Measurements from ENCODE around the gene EPO. TPM values are rescaled to one million over a fixed set of nuclear protein-coding genes. Genes with fewer than 3 reads are reported as not detected.
"Not testable (repeated sequence)": the region's sequence is repeated elsewhere in the genome, so short reads cannot be mapped to it uniquely, and the experiment has no call there.

The EPO gene
- total and polyA plus RNA-seq, 4 donors = 0.10 TPM; not detected in 3

DNA sequence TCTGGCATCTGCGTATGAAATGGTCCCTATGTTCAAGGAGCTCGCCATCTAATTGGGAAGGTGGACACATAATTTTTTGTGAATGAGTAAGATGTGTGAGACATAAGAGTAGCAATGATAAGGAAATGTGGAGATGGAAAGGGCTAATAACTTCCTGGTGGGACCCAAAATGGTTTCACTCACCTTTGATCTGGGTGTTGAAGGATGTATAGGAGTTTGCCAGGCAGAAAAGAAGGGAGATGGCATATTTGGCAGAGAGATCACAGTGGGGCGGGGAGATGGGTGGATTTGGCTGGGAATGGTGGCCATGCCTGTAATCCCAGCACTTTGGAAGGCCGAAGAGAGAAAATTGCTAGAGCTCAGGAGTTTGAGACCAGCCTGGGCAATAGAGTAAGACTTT is 9.8 kb upstream of the EPO start:
- Histone ChIP-seq H3K9ac (ENCODE audit: insufficient read depth in 1 of 2, low read length in 2 of 2) (no peak overlapping the region), H3K9me3 (ENCODE audit: control insufficient read depth in 4 of 4, insufficient read depth in 3 of 4, low read length in 3 of 4) (no peaks in the 10 kb centered on the region), H3K4me3 (no peak overlapping the region), H3K4me1 (ENCODE audit: control insufficient read depth in 5 of 5, insufficient read depth in 5 of 5, low read length in 5 of 5) (peaks cover 3 to 11% (median 6%) of the 10 kb centered on the region in 5 donors), H3K36me3 (ENCODE audit: control insufficient read depth in 4 of 4, insufficient read depth in 4 of 4, low read length in 4 of 4) (peaks cover 0 to 5% (median 3%) of the 10 kb centered on the region in 4 donors), H3K27me3 (ENCODE audit: control insufficient read depth in 3 of 3, insufficient read depth in 3 of 3, low read length in 2 of 3) (no peaks in the 10 kb centered on the region), H3K27ac (ENCODE audit: low read depth in 1 of 2, low read length in 1 of 2) (no peak overlapping the region)
- ATAC-seq (ENCODE audit: insufficient read depth, low FRiP score) (no peak), DNase-seq (no peak)
- WGBS, 2 donors = 75 to 97% methylated on average over 4 of the region's 4 CpGs
- no peak for TF ChIP-seq CTCF (IDR thresholded peaks at IDR 0.05; ENCODE audit: control extremely low read depth, extremely low read depth)

DNA sequence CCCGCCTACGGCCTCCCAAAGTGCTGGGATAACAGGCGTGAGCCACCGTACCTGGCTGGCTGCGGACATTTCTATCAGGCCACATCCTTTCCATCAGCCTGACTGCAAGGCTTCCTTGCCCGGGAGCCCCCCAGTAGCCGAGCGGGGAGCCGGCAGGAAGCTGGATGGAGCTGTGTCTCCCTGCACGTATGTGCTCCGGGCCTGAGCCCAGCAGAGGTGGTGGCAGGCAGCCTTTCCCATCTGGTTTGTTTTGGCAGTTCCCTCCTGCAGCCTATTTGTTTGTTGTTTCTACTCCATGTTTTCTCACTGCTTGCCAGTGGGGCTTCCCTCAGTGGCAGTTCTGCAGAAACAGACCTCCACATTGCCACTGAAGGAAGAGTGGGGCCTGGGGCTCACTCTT is 8.9 kb upstream of the EPO start:
- H3K4me1 ChIP-seq (ENCODE audit: control insufficient read depth in 5 of 5, insufficient read depth in 5 of 5, low read length in 5 of 5) = peaks cover 3 to 11% (median 6%) of the 10 kb centered on the region in 5 donors
- TF ChIP-seq CTCF (IDR thresholded peaks at IDR 0.05; ENCODE audit: control extremely low read depth, extremely low read depth) = no peak
- H3K27me3 ChIP-seq (ENCODE audit: control insufficient read depth in 3 of 3, insufficient read depth in 3 of 3, low read length in 2 of 3) = no peaks in the 10 kb centered on the region
- H3K9ac ChIP-seq (ENCODE audit: insufficient read depth in 1 of 2, low read length in 2 of 2) = no peak overlapping the region
- H3K27ac ChIP-seq (ENCODE audit: low read depth in 1 of 2, low read length in 1 of 2) = no peak overlapping the region
- no peak overlapping the region for H3K4me3 ChIP-seq
- H3K9me3 ChIP-seq (ENCODE audit: control insufficient read depth in 4 of 4, insufficient read depth in 3 of 4, low read length in 3 of 4) = no peaks in the 10 kb centered on the region
- WGBS, 2 donors = 84 to 85% methylated on average over 11 of the region's 11 CpGs
- H3K36me3 ChIP-seq (ENCODE audit: control insufficient read depth in 4 of 4, insufficient read depth in 4 of 4, low read length in 4 of 4) = peaks cover 0 to 5% (median 3%) of the 10 kb centered on the region in 4 donors
- no peak for ATAC-seq (ENCODE audit: insufficient read depth, low FRiP score)
- peak; percentile 67 to 82 (median 71) for DNase-seq

GRCh38 chr7:100714725-100715124 is 5.5 kb upstream of the EPO start:
- Histone ChIP-seq H3K36me3 (ENCODE audit: control insufficient read depth in 4 of 4, insufficient read depth in 4 of 4, low read length in 4 of 4) (no peaks in the 10 kb centered on the region), H3K4me1 (ENCODE audit: control insufficient read depth in 5 of 5, insufficient read depth in 5 of 5, low read length in 5 of 5) (no peaks in the 10 kb centered on the region), H3K27me3 (ENCODE audit: control insufficient read depth in 3 of 3, insufficient read depth in 3 of 3, low read length in 2 of 3) (peaks cover 0 to 7% (median 4%) of the 10 kb centered on the region in 3 donors), H3K9ac (ENCODE audit: insufficient read depth in 1 of 2, low read length in 2 of 2) (no peak overlapping the region), H3K4me3 (no peak overlapping the region), H3K9me3 (ENCODE audit: control insufficient read depth in 4 of 4, insufficient read depth in 3 of 4, low read length in 3 of 4) (peaks cover 0 to 3% (median under 1%) of the 10 kb centered on the region in 4 donors), H3K27ac (ENCODE audit: low read depth in 1 of 2, low read length in 1 of 2) (no peak overlapping the region)
- DNase-seq = peak in 1 of 3 donors; percentile 6
- TF ChIP-seq CTCF (IDR thresholded peaks at IDR 0.05; ENCODE audit: control extremely low read depth, extremely low read depth) = no peak
- no peak for ATAC-seq (ENCODE audit: insufficient read depth, low FRiP score)
- WGBS, 2 donors = 73 to 79% methylated on average over 8 of the region's 8 CpGs

DNA sequence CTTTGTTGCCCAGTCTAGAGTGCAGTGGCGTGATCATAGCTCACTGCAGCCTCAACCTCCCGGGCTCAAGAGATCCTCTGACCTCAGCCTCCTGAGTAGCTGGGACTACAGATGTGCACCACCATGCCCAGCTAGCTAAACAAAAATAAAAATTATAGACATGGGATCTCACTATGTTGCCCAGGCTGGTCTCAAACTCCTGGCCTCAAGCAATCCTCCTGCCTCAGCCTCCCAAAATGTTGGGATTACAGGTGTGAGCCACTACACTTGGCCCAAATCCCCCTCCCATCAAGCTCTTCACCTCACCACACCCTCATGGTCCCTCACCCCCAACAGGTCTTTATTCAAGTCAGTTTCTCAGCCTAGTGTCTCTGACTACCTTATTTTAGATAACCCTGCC is 3.2 kb upstream of the EPO start:
- H3K27ac ChIP-seq (ENCODE audit: low read depth in 1 of 2, low read length in 1 of 2); H3K36me3 ChIP-seq (ENCODE audit: control insufficient read depth in 4 of 4, insufficient read depth in 4 of 4, low read length in 4 of 4); DNase-seq; H3K4me3 ChIP-seq; H3K4me1 ChIP-seq (ENCODE audit: control insufficient read depth in 5 of 5, insufficient read depth in 5 of 5, low read length in 5 of 5); H3K9ac ChIP-seq (ENCODE audit: insufficient read depth in 1 of 2, low read length in 2 of 2); ATAC-seq (ENCODE audit: insufficient read depth, low FRiP score); H3K9me3 ChIP-seq (ENCODE audit: control insufficient read depth in 4 of 4, insufficient read depth in 3 of 4, low read length in 3 of 4): not testable (repeated sequence)
- H3K27me3 ChIP-seq (ENCODE audit: control insufficient read depth in 3 of 3, insufficient read depth in 3 of 3, low read length in 2 of 3) = peaks cover 4 to 23% (median 23%) of the 10 kb centered on the region in 3 donors
- 88 to 95% methylated on average over 2 of the region's 2 CpGs for WGBS, 2 donors
